ENCODE measurements around the gene IQCM.
"Not testable (repeated sequence)": the region's sequence is repeated elsewhere in the genome, so short reads cannot be mapped to it uniquely, and the experiment has no call there.

IQCM gene

DNA sequence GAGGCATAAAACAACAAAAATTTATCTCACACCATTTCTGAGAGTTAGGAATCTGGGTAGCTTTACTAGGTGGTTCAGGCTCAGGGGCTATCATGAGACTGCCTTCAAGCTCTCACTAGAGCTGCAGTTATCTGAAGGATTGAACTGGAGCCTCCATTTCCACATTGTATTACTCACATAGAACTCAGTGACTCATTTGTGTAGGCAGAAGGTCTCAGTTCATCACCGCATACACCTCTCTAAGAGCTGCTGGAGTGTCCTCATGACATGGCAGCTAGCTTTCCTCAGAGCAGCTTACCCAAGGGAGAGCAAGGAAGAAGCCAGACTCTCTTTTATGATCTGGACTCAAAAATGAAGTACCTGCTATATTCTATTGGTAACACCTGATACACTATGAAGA lies 389.2 kb downstream of the IQCM start:
- no peak for DNase-seq

DNA sequence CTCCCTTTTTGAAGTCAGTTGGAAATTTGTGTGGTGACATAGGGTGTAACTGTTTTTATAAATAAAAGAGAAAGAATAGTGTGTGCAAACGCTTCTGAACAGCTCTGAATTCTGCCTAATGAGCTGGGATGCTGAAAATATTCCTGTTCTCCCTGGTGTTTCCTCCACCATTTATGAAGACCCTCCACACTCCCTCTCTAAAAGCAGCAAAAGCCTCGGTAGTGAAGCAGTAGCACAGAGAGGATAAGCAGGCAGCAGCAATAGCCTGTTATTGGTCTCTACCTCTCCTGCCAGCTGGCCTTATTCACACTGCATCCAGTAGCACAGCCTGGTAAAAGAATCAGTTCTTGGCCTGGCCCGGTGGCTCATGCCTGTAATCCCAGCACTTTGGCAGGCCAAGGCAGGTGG lies 406.1 kb downstream of the IQCM start:
- no peak for DNase-seq

DNA sequence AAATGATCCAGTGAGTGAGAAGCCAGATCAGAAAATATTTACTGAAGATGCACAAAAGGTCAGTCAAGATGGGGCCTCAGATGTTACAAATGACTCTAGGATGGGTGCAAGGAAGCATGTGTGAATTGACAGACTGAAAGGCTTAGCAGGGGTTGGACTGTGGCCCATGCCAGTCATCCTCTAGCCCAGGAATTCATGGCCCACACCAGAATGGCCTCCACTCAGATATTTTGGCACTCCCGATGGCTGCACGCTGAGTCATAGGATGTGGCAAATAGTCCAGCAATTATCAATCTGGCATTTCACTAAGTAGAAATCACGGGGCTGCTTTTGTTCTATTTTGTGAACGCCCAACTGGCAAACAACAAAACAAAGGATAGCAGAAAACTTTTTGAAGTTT lies 406.5 kb downstream of the IQCM start:
- no peak for DNase-seq

DNA sequence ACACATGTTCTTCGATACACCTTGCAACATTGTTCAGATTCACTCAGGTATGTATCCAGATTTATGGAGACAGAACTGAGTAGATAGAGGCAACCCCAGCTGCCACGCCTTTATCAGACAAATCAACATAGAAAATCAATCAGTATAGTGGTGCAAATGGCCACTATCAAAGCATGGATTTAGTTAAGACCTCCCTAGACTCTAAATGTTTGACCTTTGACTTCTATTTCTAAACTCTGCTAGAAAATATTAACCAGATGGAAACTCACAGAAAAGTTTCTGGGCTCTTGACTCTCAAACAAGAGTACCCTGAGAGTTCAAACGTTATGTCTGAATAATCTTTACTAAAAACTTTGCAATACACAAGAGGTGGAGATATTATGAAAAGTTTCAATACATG lies 411.5 kb downstream of the IQCM start:
- no peak for DNase-seq

DNA sequence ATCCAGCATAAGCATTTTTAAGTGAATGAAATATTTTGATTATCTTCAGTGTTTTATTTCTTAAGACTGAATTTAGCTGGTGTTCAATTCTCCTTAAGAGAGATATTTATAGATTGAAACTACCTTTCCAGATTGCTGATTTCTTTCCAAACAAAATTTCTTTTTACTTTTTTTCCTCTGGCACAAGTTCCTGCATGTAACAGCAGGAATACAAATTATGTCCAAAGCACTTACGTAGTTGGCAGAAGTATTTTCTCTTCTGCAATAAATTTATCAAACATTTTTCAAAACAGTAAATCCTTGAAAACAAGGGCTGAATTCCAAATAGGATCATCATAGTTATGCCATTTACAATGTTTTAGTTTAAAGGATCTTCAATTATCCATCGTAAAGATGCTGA lies 412.6 kb downstream of the IQCM start:
- no peak for DNase-seq

DNA sequence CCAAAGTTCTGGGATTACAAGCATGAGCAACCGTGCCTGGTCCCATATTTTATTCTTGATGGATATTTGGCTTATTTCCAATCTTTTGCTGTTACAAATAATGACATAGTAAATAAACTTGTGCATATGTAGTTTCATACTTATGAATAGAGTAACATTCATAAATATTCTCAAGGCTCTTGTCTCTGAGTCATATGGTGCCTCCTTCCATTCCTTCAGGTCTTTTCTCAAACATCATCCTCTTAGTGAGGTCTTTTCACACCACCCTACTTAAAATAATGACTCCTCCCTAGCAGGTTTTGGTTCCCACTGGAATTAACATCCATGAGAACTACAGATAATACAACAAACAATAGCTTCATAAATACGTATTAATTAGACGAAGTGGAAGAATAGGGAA lies 416.6 kb downstream of the IQCM start:
- no peak for DNase-seq

DNA sequence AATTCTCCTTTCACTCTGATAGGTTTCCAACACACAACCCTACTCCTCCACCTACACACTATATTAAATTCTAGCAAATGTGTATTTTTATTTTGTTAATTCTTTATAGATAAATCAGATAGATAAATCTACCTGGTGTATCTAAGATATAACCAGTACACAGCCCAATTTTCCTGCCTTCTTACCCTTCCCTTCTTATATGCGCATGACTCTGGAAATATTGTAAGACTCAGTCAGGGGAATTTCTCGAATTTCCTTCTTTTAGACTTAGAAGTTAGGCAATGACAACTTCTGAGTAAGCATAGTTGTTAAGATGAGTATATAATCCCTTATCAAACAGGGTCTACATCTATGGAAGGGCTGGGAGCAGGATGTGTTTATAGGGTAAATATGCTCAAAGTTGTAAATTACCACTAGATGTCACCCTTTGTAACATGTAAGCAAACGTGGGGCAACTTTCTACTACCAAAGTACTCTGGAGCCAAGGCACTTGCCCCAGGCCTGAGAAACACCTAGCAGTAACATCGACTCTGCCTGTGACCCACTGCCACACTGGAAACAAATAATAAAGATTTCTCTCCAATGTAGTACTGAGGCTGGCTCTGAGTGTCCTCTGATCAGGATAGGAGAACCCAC lies 444.7 kb downstream of the IQCM start:
- DNase-seq = no peak

DNA sequence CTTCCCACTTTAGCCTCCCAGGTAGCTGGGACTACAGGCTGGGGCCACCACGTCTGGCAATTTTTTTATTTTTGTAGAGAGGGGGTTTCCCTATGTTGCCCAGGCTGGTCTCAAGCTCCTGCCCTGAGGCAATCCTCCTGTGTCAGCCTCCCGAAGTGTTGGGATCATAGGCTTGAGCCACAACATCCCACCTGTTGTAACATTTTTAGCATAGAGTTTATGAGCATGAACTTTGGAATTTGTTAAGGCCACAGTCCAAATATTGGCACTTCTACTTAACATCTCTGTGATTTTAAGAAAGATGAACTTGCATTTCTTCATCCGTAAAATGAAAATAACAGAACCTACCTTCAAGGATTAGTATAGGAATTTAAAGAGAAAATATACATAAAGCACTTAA lies 445.6 kb downstream of the IQCM start:
- no peak for DNase-seq

DNA sequence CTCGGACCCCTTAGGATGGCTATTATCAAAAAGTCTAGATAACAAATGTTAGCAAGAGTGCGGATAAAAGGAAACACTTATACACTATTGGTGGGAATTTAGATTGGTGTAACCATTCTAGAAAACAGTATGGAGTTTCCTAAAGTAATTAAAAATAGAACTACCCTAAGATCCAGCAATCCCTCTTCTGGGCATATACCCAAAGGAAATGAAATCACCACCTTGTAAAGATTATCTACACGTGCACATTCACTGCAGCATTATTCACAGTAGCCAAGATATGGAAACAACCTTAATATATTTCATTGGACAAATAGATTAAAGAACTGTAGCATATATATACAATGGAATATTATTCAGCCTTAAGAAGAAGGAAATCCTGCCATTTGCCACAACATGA lies 462.4 kb downstream of the IQCM start:
- no peak for DNase-seq

DNA sequence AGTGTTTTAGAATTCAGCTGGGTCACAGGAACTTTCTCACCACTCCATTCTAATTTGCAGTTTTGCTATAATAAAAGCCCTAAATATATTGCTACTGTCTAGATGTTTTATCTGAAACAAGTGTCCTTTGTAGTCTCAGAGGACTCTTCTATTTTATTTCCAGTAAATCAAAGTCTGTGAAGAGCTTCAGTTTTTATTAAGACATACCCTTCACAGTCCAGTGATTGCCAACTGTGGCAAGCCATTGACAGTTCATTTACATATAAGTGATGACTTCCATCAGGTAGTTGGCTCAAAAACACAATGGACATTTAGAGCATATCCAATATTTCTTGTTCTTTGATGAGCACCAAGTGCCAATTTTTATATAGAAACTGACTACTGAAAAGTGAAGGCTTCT lies 466.1 kb downstream of the IQCM start:
- no peak for DNase-seq

DNA sequence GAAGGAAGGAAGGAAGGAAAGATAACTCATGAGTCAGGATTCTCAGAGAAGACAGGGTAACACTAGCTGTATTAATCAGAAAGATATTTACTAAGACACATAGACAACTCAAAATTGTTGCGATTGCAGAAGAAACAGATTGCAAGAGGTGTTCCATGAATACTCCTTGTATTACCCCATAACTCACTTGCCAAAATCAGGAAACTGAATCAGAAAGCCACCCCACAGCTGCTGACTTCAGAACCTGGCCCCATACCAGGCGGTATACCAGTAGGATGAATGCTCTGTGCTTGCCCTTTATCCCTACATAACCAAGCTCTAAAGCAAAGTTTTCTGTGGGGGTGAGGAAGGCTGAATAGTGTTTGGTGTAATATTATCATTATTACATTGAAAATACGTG lies 468.5 kb downstream of the IQCM start:
- no peak for DNase-seq

DNA sequence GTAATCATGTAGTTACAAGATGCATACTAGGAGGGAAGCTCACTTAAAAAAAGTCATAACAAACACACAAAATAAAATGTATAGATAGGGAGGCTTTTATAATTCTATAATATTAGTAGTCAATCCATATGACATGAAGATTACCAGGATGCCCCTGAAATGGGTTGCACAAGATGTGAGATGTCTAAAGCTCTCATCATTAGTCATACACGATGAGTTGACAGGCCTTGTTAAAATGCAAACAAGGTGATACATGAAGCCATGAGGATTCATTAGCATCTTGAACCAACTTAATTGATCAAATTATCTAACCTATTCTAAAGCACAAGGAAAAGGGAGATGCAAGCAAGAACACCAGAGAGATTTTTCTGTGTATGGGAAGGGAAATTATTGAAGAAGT lies 470.2 kb downstream of the IQCM start:
- DNase-seq = no peak

DNA sequence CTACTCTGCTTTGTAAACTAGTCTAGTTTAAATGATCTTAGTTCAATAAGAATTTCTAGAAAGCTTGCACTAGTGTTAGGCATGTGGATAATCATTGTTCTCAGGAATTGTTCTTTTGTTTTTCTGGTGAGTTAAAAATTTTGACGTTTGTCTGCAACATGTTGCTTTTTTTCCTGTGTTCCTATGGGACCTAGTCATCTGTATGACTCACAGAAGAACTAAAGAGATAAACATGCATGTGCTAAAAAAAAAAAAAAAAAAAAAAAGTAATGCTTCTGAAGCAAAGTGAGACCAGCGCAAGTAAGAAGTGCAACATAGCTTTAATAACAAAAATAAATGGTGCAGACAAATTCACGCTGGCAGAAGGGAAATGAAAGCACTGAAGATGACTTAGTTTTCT lies 471.2 kb downstream of the IQCM start:
- no peak for DNase-seq

DNA sequence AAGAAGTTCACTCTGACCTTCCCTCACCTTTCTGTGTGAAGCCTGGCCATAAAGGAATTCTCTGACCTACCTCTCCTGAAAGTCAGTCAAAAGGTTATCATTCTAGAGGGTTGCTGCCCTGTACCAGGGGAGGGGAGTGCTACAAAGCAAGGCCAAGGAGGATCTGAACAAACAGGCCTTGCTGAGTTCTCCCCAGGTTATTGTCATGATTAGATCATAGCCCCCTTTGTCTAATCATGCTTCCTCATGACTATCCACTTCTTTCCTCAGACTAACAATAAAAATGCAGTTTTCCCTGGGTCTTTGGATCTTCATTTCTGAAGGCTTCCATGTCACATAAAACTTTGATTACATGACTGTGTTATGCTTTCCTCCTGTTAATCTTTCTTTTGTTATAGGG lies 472.0 kb downstream of the IQCM start:
- DNase-seq = no peak

DNA sequence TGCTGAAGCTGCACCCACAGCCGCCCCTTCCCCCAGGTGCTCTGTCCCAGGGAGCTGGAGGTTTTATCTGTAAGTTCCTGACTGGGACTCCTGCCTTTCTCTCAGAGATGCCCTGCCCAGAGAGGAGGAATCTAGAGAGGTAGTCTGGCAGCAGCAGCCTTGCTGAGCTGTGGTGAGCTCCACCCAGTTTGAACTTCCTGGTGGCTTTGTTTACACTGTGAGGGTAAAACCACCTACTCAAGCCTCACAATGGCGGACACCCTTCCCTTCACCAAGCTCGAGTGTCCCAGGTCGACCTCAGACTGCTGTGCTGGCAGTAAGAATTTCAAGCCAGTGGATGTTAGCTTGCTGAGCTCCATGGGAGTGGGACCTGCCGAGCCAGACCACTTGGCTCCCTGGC lies 474.5 kb downstream of the IQCM start:
- DNase-seq = not testable (repeated sequence)

DNA sequence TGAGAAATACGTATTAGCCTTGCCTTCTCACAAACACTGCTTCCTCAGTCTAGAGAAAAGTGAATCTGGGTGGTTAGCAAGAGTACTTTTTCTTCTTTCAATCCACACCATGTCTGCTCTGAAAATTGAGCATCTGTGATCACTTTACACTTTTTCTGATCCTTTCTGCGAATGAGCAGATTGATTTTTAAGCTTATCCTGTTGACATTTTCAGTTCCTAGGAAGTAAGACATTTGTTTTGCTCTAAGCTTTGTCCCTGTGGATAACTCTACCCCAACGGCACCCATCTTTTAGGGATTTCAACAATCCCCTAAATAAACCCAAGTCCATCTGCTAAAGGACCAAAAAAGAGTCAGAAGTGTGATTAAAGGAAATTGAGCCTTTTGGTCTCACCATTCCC lies 487.5 kb downstream of the IQCM start:
- no peak for DNase-seq

DNA sequence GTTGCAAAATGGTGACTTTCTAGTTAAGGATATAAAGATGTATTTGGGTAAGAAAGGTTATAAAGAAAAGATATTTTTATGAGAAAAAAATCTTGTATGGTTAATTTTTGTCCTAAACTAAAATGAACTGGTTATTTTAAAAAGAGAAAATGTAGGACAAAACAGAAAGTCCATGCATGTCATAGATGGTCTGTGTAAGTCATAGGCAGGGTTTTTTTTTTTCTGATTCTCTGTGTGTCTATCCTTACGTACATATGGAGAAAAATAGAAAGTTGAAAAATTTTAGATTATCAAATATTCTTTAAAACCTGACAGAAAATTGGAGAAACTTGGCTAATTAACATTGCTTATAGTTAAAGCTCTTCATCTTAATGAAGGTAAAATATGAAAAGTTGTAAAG lies 493.4 kb downstream of the IQCM start:
- no peak for DNase-seq

DNA sequence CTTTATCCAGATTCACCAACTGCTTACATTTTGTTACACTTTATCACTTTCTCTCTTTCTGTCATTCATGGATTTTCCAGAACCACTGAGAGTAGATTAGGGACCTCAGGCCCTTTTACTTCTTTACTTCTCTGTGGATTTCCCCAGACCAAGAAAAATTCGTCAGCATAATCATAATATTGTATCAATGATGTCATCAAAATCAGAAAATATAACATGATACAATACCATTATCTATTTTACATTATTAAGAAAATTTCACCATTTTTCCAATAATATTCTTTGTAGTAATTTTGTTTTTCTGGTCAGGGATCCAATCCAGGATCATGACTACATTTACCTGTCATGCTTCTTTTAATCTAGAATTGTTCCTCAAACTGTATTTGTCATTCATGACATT lies 494.2 kb downstream of the IQCM start:
- no peak for DNase-seq

DNA sequence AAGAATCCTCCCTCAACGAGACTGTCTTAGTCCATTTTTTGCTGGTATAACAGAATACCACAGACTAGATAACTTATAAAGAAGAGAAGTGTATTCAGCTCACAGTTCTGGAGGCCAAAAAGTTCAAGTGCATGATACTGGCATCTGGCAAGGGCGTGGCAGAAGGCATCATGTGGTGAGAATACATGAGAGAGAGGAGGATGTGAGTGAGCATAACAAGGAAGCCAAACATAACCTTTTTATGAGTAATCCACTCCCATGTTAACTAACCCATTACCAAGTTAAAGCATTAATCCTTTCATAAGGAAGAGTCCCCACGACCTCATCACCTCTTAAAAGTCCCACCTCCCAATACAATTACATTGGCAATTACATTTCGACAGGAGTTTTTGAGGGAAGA lies 504.6 kb downstream of the IQCM start:
- no peak for DNase-seq

DNA sequence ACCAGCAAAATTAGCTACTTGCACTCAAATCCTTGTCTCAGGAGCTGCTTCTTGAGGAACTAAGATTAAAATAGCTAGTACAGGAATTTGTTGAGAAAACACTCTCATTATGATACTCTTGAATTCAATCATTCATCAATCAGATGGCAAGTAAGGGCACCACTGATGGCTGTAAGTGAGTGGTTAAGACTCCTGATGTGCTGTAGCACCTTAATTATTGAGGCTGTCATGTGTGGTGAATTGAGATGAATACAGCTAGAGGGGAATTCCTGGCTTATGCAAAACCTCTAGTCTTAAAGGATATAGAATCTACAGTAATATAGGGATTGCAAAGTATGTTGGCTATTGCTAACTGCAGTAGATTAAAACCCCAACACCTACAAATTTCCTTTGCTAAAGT lies 509.1 kb downstream of the IQCM start:
- DNase-seq = no peak
